ENCODE results near the gene KDR.

GRCh38 chr4:55032179-55032578, 93.2 kb downstream of the KDR start:
- TF ChIP-seq ZBTB33 (IDR thresholded peaks at IDR 0.05) (no peak), HNF4A (conservative IDR thresholded peaks at IDR 0.05) (no peak), CTCF (IDR thresholded peaks at IDR 0.05; ENCODE audit: low read depth, low read length, missing input control) (no peak), YY1 (IDR thresholded peaks at IDR 0.05) (no peak), GABPA (IDR thresholded peaks at IDR 0.05 in 1 of 2, conservative IDR thresholded peaks at IDR 0.05 in 1 of 2) (no peak), REST (IDR thresholded peaks at IDR 0.05) (no peak), RXRA (IDR thresholded peaks at IDR 0.05) (no peak), MAX (IDR thresholded peaks at IDR 0.05) (no peak), TAF1 (conservative IDR thresholded peaks at IDR 0.05) (no peak), RAD21 (IDR thresholded peaks at IDR 0.05) (no peak), ATF3 (IDR thresholded peaks at IDR 0.05) (no peak), NR2F2 (IDR thresholded peaks at IDR 0.05) (no peak)
